Measurements from ENCODE around the gene AKR1B15. TPM values are rescaled to one million over a fixed set of nuclear protein-coding genes. Genes with fewer than 3 reads are reported as not detected.

Gene AKR1B15
- total and polyA plus RNA-seq, 2 of the 4 experiments (the other 2 are of a cell fraction), result not detected

GRCh38 chr7:134513169-134513752 lies 35.6 kb upstream of the AKR1B15 start:
- Histone ChIP-seq H4K20me1 (ENCODE audit: insufficient read depth, low read length) (no peaks in the 10 kb centered on the region), H3K27me3 (ENCODE audit: control insufficient read depth, insufficient read depth, low read length) (no peaks in the 10 kb centered on the region), H3K9me1 (ENCODE audit: insufficient read depth, low read length) (peaks cover 10% of the 10 kb centered on the region), H3K18ac (ENCODE audit: low read depth, low read length) (no peak overlapping the region), H2BK120ac (ENCODE audit: low read depth, low read length) (peak overlapping the region; percentile 29; the same call in 1 of the 2 replicates), H3K14ac (replicated peaks; ENCODE audit: low read depth, low read length) (no peak overlapping the region), H2AK9ac (replicated peaks; ENCODE audit: low read depth, low read length, poor library complexity) (no peak overlapping the region), H4K8ac (ENCODE audit: low read depth in 2 of 2, low read length in 2 of 2) (no peak overlapping the region), H3K4me3 (ENCODE audit: insufficient read depth, low read depth, low read length) (no peak overlapping the region), H4K91ac (ENCODE audit: insufficient read depth, low read depth, low read length) (no peak overlapping the region), H3K4me1 (ENCODE audit: control insufficient read depth, insufficient read depth, low read length) (peaks cover 2% of the 10 kb centered on the region; the same call in 1 of the 2 replicates), H3K27ac (ENCODE audit: insufficient read depth, low read length) (no peak overlapping the region), H3K9me3 (ENCODE audit: control insufficient read depth, insufficient read depth, low read length) (no peaks in the 10 kb centered on the region), H3K9ac (ENCODE audit: low read depth, low read length) (no peak overlapping the region), H3K79me1 (ENCODE audit: low read depth in 1 of 2, low read length in 2 of 2) (no peaks in the 10 kb centered on the region), H2AFZ (replicated peaks; ENCODE audit: low read length, poor library complexity) (no peak overlapping the region), H3K56ac (ENCODE audit: extremely low read depth, insufficient read depth, low read length) (no peak overlapping the region), H3K4ac (ENCODE audit: low read depth, low read length) (no peak overlapping the region), H2BK15ac (ENCODE audit: low read depth, low read length) (no peak overlapping the region), H3K4me2 (ENCODE audit: low read depth, low read length) (no peak overlapping the region), H3K36me3 (ENCODE audit: control insufficient read depth, insufficient read depth, low read length) (no peaks in the 10 kb centered on the region), H2AK5ac (ENCODE audit: low read depth, low read length) (no peak overlapping the region; the same call in 1 of the 2 replicates), H3K23ac (ENCODE audit: low read depth, low read length) (no peak overlapping the region), H4K5ac (ENCODE audit: low read depth, low read length) (no peak overlapping the region), H2BK20ac (ENCODE audit: low read depth, low read length) (no peak overlapping the region), H2BK5ac (ENCODE audit: low read depth, low read length, poor library complexity, severe bottlenecking) (no peak overlapping the region)
- ChIA-PET POLR2A (ENCODE audit: unreplicated experiment) (no interaction called here), CTCF (interaction anchor here (0.7 to 2.3 kb wide), 9 partner anchors 15 to 95 kb away, joined by 3 to 43 read pairs (median 5); partner anchors contain the start of gene AKR1B10)
- intact Hi-C loops (cut with micrococcal nuclease) (loop anchor here (1.0 kb wide), 1 partner anchor 81 kb away; no protein-coding TSS in a partner anchor), dilution Hi-C loops (cut with HindIII; ENCODE audit: low sequenced_read_pairs, unreplicated experiment) (no loop called here), in situ Hi-C loops (cut with MboI; ENCODE audit: low sequenced_read_pairs) (loop anchor here (5.0 kb wide), 1 partner anchor 81 kb away; no protein-coding TSS in a partner anchor)
- WGBS, 2 experiments (ENCODE audit: extremely low coverage in 2 of 2, insufficient read length in 1 of 2), result no CpG with 5 or more reads among the region's 9 CpGs
- DNase-seq (peak; percentile 63), ATAC-seq (ENCODE audit: low read depth) (peak; percentile 69)
- peak; percentile 92 for TF ChIP-seq RAD21 (IDR thresholded peaks at IDR 0.05; ENCODE audit: low read length)
- peak; percentile 94 for TF ChIP-seq SMC3 (IDR thresholded peaks at IDR 0.05; ENCODE audit: low read depth, low read length)
- no peak for TF ChIP-seq RCOR1 (IDR thresholded peaks at IDR 0.05; ENCODE audit: insufficient replicate concordance, low read length)
- no peak for TF ChIP-seq MAFK (IDR thresholded peaks at IDR 0.05; ENCODE audit: low read depth, low read length)
- peak; percentile 84 for TF ChIP-seq CTCF (conservative IDR thresholded peaks at IDR 0.05; ENCODE audit: low read depth, low read length)
- no peak for TF ChIP-seq USF2 (IDR thresholded peaks at IDR 0.05; ENCODE audit: low read depth, low read length)
- no peak for TF ChIP-seq NFE2L2 (IDR thresholded peaks at IDR 0.05; ENCODE audit: low read depth, low read length)
- BruUV-seq (replicated peaks), result no TSS peak
